Stomach smooth muscle (tissue), 2 donors: Measurements from ENCODE around the gene SLC2A3.
"Not testable (repeated sequence)": the region's sequence is repeated elsewhere in the genome, so short reads cannot be mapped to it uniquely, and the experiment has no call there.

Experiments used
- H3K27ac ChIP-seq: one replicate; pipeline ENCODE4 v1.7.0; 2013; ENCODE audit warnings: mild to moderate bottlenecking, low read length, inconsistent platforms
- H3K27me3 ChIP-seq, 2 donors: one replicate each; pipeline ENCODE4 v1.7.0; 2013; ENCODE audit warnings: low read length in 2 of 2; ENCODE audit not compliant: insufficient read depth in 2 of 2, control insufficient read depth in 1 of 2
- H3K36me3 ChIP-seq, 2 donors: one replicate each; pipeline ENCODE4 v1.7.0; 2013; ENCODE audit warnings: low read length in 2 of 2; ENCODE audit not compliant: control insufficient read depth in 2 of 2, insufficient read depth in 2 of 2
- H3K4me1 ChIP-seq: one replicate; pipeline ENCODE4 v1.7.0; 2013; ENCODE audit warnings: low read length; ENCODE audit not compliant: control insufficient read depth, insufficient read depth
- H3K4me3 ChIP-seq, 2 donors: one replicate each; pipeline ENCODE4 v1.7.0; 2013; ENCODE audit warnings: low read length in 2 of 2
- H3K9ac ChIP-seq, 2 donors: one replicate each; pipeline ENCODE4 v1.7.0; 2013; ENCODE audit warnings: low read length in 2 of 2, mild to moderate bottlenecking in 1 of 2
- H3K9me3 ChIP-seq, 2 donors: one replicate each; pipeline ENCODE4 v1.7.0; 2013; ENCODE audit warnings: low read length in 2 of 2; ENCODE audit not compliant: control insufficient read depth in 2 of 2
- donor health status: healthy.
- donor health status: Pancreatic carcinoma.

SLC2A3 gene

GRCh38 chr12:7907009-7907408, 29.0 kb downstream of the SLC2A3 start:
- Histone ChIP-seq H3K4me1 (no peaks in the 10 kb centered on the region), H3K36me3 (no peaks in the 10 kb centered on the region), H3K9me3 (no peaks in the 10 kb centered on the region), H3K4me3 (no peak overlapping the region), H3K9ac (no peak overlapping the region), H3K27ac (no peak overlapping the region), H3K27me3 (no peaks in the 10 kb centered on the region)

DNA sequence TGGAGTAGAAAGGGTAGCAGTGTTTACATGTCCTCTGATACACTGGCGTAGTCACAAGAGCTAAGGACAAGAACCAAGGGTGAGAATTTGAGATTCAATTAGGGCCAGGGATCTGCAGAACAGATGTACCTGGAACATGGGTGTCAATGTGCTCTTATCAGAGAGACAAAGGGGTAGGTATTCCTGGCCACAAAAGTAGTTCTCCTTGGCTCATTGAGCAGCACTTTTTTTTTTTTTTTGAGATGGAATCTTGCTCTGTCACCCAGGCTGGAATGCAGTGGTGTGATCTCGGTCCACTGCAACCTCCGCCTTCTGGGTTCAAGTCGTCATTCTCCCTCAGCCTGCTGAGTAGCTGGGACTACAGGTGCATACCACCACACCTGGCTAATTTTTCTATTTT, 29.7 kb downstream of the SLC2A3 start:
- not testable (repeated sequence) for H3K27ac ChIP-seq, H3K9ac ChIP-seq, H3K9me3 ChIP-seq, H3K27me3 ChIP-seq, H3K36me3 ChIP-seq, H3K4me3 ChIP-seq, H3K4me1 ChIP-seq

GRCh38 chr12:7905600-7906125, 30.3 kb downstream of the SLC2A3 start:
- H3K36me3 ChIP-seq, H3K9me3 ChIP-seq, H3K4me1 ChIP-seq, H3K27me3 ChIP-seq, H3K27ac ChIP-seq, H3K4me3 ChIP-seq, H3K9ac ChIP-seq: not testable (repeated sequence)

DNA sequence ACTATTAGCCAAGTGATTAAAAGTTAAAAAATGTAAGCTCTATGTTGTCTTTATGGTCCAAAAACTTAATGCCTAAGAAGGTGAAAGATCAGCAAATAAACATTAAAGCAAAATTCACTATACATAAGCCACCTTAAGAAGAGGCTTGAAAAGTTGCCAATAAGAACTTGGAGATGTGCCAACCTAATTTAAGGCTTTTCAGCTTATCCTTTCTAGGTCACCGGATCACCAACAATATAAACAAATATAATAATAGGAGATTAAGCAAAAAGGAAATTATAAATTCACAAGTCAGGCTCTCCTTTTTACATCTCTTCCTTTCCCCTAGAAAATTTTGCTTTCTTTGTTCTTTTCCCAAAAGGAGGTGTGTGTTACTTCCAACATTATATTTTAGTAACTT, 30.9 kb downstream of the SLC2A3 start:
- Histone ChIP-seq H3K9ac (no peak overlapping the region), H3K4me1 (no peaks in the 10 kb centered on the region), H3K27ac (no peak overlapping the region)

DNA sequence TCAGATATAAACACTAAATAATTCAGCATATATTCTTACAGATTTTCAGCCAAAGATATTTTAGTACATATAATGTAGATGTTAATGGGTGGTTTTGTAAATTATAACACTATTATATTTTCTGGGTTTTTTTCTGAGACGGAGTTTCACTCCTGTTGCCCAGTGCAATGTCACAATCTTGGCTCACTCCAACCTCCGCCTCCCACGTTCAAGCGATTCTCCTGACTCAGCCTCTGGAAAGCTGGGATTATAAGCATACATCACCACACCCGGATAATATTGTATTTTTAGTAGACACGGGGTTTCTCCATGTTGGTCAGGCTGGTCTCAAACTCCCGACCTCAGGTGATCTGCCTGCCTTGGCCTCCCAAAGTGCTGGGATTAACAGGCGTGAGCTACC, 33.6 kb downstream of the SLC2A3 start:
- H3K27ac ChIP-seq, H3K36me3 ChIP-seq, H3K27me3 ChIP-seq, H3K9me3 ChIP-seq, H3K4me1 ChIP-seq, H3K9ac ChIP-seq, H3K4me3 ChIP-seq: not testable (repeated sequence)

More for the DNA sequence above, 30.9 kb downstream of the SLC2A3 start:
- no peaks in the 10 kb centered on the region for H3K27me3 ChIP-seq
- no peak overlapping the region for H3K4me3 ChIP-seq
- no peaks in the 10 kb centered on the region for H3K9me3 ChIP-seq
- no peaks in the 10 kb centered on the region for H3K36me3 ChIP-seq

DNA sequence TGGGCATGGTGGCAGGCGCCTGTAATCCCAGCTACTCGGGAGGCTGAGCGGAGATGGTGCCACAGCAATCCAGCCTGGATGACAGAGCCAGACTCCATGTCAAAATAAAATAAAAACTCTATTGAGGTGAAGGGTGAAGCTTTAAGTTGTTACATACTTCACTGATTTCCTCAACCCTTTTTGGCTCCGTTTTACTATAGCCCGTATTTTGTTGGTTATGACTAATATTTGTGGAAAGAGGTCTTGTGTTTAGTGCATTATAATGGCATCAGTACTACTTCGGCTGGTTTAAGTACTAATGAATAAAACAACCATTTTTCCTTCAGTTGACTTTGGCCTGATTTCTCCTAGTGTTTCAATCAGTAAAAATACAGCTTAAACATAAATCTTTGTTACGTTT, 36.2 kb downstream of the SLC2A3 start:
- Histone ChIP-seq H3K27me3 (no peaks in the 10 kb centered on the region), H3K27ac (no peak overlapping the region), H3K4me3 (no peak overlapping the region), H3K36me3 (no peaks in the 10 kb centered on the region), H3K4me1 (no peaks in the 10 kb centered on the region), H3K9ac (no peak overlapping the region), H3K9me3 (no peaks in the 10 kb centered on the region)

GRCh38 chr12:7896726-7897125, 39.3 kb downstream of the SLC2A3 start:
- H3K4me3 ChIP-seq, H3K9me3 ChIP-seq, H3K27me3 ChIP-seq, H3K9ac ChIP-seq, H3K27ac ChIP-seq, H3K4me1 ChIP-seq, H3K36me3 ChIP-seq: not testable (repeated sequence)

DNA sequence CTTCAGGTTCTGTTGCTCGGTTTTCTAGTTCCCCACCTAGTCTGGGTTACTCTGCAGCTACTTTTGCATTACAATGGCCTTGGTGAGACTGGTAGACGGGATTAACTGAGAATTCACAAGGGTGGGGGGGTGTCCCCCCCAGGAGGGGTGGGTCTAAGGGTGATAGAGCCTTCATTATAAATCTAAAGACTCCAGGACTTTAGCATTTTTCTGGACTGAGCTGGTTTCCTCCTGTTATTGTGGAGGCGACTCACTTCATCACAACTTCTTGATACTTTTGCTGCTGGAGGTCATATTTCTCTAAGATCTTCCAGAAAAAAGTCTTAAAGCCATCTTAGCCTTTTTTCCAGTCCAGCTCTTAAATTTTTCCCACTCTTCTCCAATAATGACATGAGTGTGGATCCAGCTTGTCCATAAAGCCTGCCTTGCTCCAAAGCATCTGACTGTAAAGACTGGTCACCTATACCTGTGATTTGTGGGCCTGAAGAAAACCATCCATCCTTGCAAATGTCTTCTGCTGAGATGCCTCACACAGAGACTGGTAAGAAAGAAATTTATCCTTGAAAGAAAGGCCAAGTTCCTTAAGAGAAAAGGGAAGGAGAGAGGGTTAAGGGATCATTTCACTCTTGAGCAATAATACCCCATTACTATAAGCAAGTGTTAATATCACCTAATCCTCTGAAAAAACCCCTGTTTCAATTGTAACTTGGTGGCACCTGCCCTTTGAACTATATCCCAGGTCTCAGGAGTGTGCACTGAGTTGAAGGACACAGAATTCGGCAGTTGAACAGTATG, 43.6 kb downstream of the SLC2A3 start:
- Histone ChIP-seq H3K36me3 (no peaks in the 10 kb centered on the region), H3K9me3 (no peaks in the 10 kb centered on the region), H3K4me3 (no peak overlapping the region), H3K27me3 (no peaks in the 10 kb centered on the region), H3K9ac (no peak overlapping the region), H3K4me1 (no peaks in the 10 kb centered on the region), H3K27ac (no peak overlapping the region)

- H3K36me3 ChIP-seq, result no peaks in the 10 kb centered on the region
- no peak overlapping the region for H3K4me3 ChIP-seq
- H3K9me3 ChIP-seq, result no peaks in the 10 kb centered on the region
Measured at GRCh38 chr12:7884689-7885088, 51.3 kb downstream of the SLC2A3 start.

GRCh38 chr12:7881736-7882120, 54.3 kb downstream of the SLC2A3 start:
- not testable (repeated sequence) for H3K27ac ChIP-seq, H3K9me3 ChIP-seq, H3K36me3 ChIP-seq, H3K9ac ChIP-seq, H3K27me3 ChIP-seq, H3K4me3 ChIP-seq, H3K4me1 ChIP-seq

More at GRCh38 chr12:7884689-7885088, 51.3 kb downstream of the SLC2A3 start:
- Histone ChIP-seq H3K27me3 (no peaks in the 10 kb centered on the region), H3K27ac (no peak overlapping the region), H3K9ac (no peak overlapping the region), H3K4me1 (no peaks in the 10 kb centered on the region)

- not testable (repeated sequence) for H3K36me3 ChIP-seq, H3K4me3 ChIP-seq, H3K27me3 ChIP-seq, H3K9ac ChIP-seq, H3K27ac ChIP-seq, H3K4me1 ChIP-seq, H3K9me3 ChIP-seq
Measured at GRCh38 chr12:7880952-7881735, 54.8 kb downstream of the SLC2A3 start.
